HG02840 (cell line): ENCODE data around the gene DENND4C.
"Not testable (repeated sequence)": the region's sequence is repeated elsewhere in the genome, so short reads cannot be mapped to it uniquely, and the experiment has no call there.

Source experiments
- ATAC-seq: cut with Tn5 transposase; IDR thresholded peaks from one replicate; pipeline ENCODE4 v1.9.1; 2021; ENCODE audit warnings: mild to moderate bottlenecking, moderate library complexity, moderate number of reproducible peaks; ENCODE audit not compliant: unreplicated experiment, low FRiP score

The DENND4C gene

GRCh38 chr9:19259665-19260255, 29.3 kb downstream of the DENND4C start:
- ATAC-seq, result not testable (repeated sequence)

GRCh38 chr9:19265602-19266001, 35.1 kb downstream of the DENND4C start:
- not testable (repeated sequence) for ATAC-seq

- ATAC-seq, result not testable (repeated sequence)
Observed at GRCh38 chr9:19266778-19267384, 36.4 kb downstream of the DENND4C start.

- ATAC-seq, result no peak
Observed at GRCh38 chr9:19269582-19269981, 39.1 kb downstream of the DENND4C start.

GRCh38 chr9:19270421-19270949, 40.0 kb downstream of the DENND4C start:
- no peak for ATAC-seq

- no peak for ATAC-seq
Observed at GRCh38 chr9:19271081-19271480, 40.6 kb downstream of the DENND4C start.

- no peak for ATAC-seq
Observed at GRCh38 chr9:19281801-19282200, 51.3 kb downstream of the DENND4C start.

- ATAC-seq, result no peak
Observed at GRCh38 chr9:19283072-19283710, 52.7 kb downstream of the DENND4C start.

- no peak for ATAC-seq
Observed at GRCh38 chr9:19284729-19285128, 54.2 kb downstream of the DENND4C start.

- no peak for ATAC-seq
Observed at GRCh38 chr9:19286634-19287188, 56.2 kb downstream of the DENND4C start.

- no peak for ATAC-seq
Observed at GRCh38 chr9:19288081-19288480, 57.6 kb downstream of the DENND4C start.

- ATAC-seq, result no peak
Observed at GRCh38 chr9:19290103-19290502, 59.6 kb downstream of the DENND4C start.

GRCh38 chr9:19294219-19294618, 63.7 kb downstream of the DENND4C start:
- no peak for ATAC-seq

- ATAC-seq, result no peak
Observed at GRCh38 chr9:19298436-19299000, 68.0 kb downstream of the DENND4C start.

GRCh38 chr9:19303216-19303615, 72.7 kb downstream of the DENND4C start:
- ATAC-seq, result no peak

- no peak for ATAC-seq
Observed at GRCh38 chr9:19306568-19306967, 76.1 kb downstream of the DENND4C start.

GRCh38 chr9:19310246-19310645, 79.8 kb downstream of the DENND4C start:
- no peak for ATAC-seq

- ATAC-seq, result no peak
Observed at GRCh38 chr9:19313573-19313972, 83.1 kb downstream of the DENND4C start.

- ATAC-seq, result no peak
Observed at GRCh38 chr9:19320495-19320894, 90.0 kb downstream of the DENND4C start.

- no peak for ATAC-seq
Observed at GRCh38 chr9:19331877-19332276, 101.4 kb downstream of the DENND4C start.

GRCh38 chr9:19336166-19336565, 105.7 kb downstream of the DENND4C start:
- no peak for ATAC-seq
